CD4-positive, CD25-positive, alpha-beta regulatory T cell (primary cell): ENCODE data around the gene OSCP1. TPM values are rescaled to one million over a fixed set of nuclear protein-coding genes. Genes with fewer than 3 reads are reported as not detected.

Experiments
- ATAC-seq, 2 donors: fragments of 150-1000 bp; cut with Tn5 transposase; one replicate each; pipeline ENCODE4 v1.10.0; 2021; ENCODE audit warnings: low read depth in 2 of 2, moderate number of reproducible peaks in 2 of 2, moderate library complexity in 1 of 2
- DNase-seq, 3 donors: peaks; one replicate each; pipeline versions ENCODE4 v3.0.0 to v3.0.0-alpha.2; 2012 to 2022; ENCODE audit warnings: mixed read lengths in 1 of 3
- H3K27ac ChIP-seq: one replicate; pipeline ENCODE4 v1.7.0; 2013; ENCODE audit warnings: mild to moderate bottlenecking, low read length; ENCODE audit not compliant: insufficient read depth, poor library complexity, severe bottlenecking
- H3K27me3 ChIP-seq: one replicate; pipeline ENCODE4 v1.7.0; 2013; ENCODE audit warnings: low read length; ENCODE audit not compliant: control insufficient read depth, insufficient read depth
- H3K36me3 ChIP-seq: one replicate; pipeline ENCODE4 v1.7.0; 2013; ENCODE audit warnings: mild to moderate bottlenecking, low read length, moderate library complexity; ENCODE audit not compliant: control insufficient read depth, insufficient read depth
- H3K4me1 ChIP-seq: 2 replicates; pipeline ENCODE4 v1.7.0; 2013; ENCODE audit warnings: mild to moderate bottlenecking, low read length; ENCODE audit not compliant: insufficient read depth, control insufficient read depth, poor library complexity, severe bottlenecking
- H3K4me3 ChIP-seq: one replicate; pipeline ENCODE4 v1.7.0; 2013; ENCODE audit warnings: low read depth, mild to moderate bottlenecking, low read length, moderate library complexity
- H3K9me3 ChIP-seq, 2 experiments: 1 replicate in 1 of 2; 2 replicates in 1 of 2; pipeline ENCODE4 v1.7.0; 2013; ENCODE audit warnings: low read length in 2 of 2, mild to moderate bottlenecking in 1 of 2, moderate library complexity in 1 of 2; ENCODE audit not compliant: control insufficient read depth in 2 of 2
- H3K27ac Mint-ChIP-seq, 3 donors: one replicate each; pipeline ENCODE4 v1.8.0; 2020 to 2022; ENCODE audit warnings: mild to moderate bottlenecking in 3 of 3, mixed read lengths in 3 of 3, moderate library complexity in 2 of 3
- H3K27me3 Mint-ChIP-seq: one replicate; pipeline ENCODE4 v1.8.0; 2022; ENCODE audit warnings: mild to moderate bottlenecking, mixed read lengths
- H3K36me3 Mint-ChIP-seq: one replicate; pipeline ENCODE4 v1.8.0; 2020; ENCODE audit warnings: mixed read lengths
- H3K4me1 Mint-ChIP-seq, 4 donors: one replicate each; pipeline ENCODE4 v1.8.0; 2020 to 2022; ENCODE audit warnings: mixed read lengths in 4 of 4, mild to moderate bottlenecking in 1 of 4
- H3K4me3 Mint-ChIP-seq, 4 donors: one replicate each; pipeline ENCODE4 v1.8.0; 2020 to 2022; ENCODE audit warnings: mild to moderate bottlenecking in 4 of 4, mixed read lengths in 4 of 4, moderate library complexity in 3 of 4
- H3K9me3 Mint-ChIP-seq, 7 donors: one replicate each; pipeline ENCODE4 v1.8.0; 2020 to 2022; ENCODE audit warnings: mixed read lengths in 7 of 7, mild to moderate bottlenecking in 3 of 7, moderate library complexity in 2 of 7
- polyA plus RNA-seq, 4 donors: library from polyadenylated mRNA; unstranded; fragments of 300-500 nt; fragmentation: Illumina TruSeq; gene quantifications; one replicate each; pipeline ENCODE4 v1.2.3, GENCODE V29; 2021
- total RNA-seq: library from RNA; stranded (reverse); gene quantifications from one replicate; pipeline ENCODE4 v1.2.3, GENCODE V29; 2022

Gene OSCP1
- total and polyA plus RNA-seq, 5 donors from 2014 or later: 0.35 to 1.8 (median 0.73) TPM; not detected in 1

DNA sequence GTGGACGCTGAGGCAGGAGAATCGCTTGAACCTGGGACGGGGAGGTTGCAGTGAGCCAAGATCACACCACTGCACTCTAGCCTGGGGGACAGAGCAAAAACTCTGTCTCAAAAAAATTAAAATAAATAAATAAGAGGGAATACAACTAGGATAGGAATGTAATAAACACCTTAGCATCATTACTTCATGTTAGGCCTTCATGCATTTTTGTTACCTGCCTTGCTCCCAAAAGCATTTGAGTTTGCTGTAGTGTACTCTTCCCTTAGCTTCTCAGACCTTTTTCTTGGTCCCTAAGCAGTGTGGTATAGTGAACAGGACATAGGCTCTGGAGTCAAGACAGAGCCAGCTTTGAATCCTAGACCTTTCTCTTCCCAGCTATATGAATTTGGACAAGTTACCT, 2.8 kb upstream of the OSCP1 start:
- peaks cover 12 to 32% (median 19%) of the 10 kb centered on the region in 4 donors for H3K4me1 Mint-ChIP-seq
- H3K27me3 ChIP-seq: no peaks in the 10 kb centered on the region
- ATAC-seq (no peak), DNase-seq (no peak)
- H3K27ac ChIP-seq: no peak overlapping the region
- H3K9me3 Mint-ChIP-seq: no peaks in the 10 kb centered on the region
- H3K27ac Mint-ChIP-seq: no peak overlapping the region
- peaks cover 19% of the 10 kb centered on the region for H3K4me1 ChIP-seq
- no peak overlapping the region for H3K4me3 ChIP-seq
- no peaks in the 10 kb centered on the region for H3K9me3 ChIP-seq
- H3K4me3 Mint-ChIP-seq: peak overlapping the region in 1 of 4 donors; percentile 79
- peaks cover 22% of the 10 kb centered on the region for H3K36me3 Mint-ChIP-seq
- H3K27me3 Mint-ChIP-seq: peaks cover 4% of the 10 kb centered on the region
- H3K36me3 ChIP-seq: peaks cover 27% of the 10 kb centered on the region

DNA sequence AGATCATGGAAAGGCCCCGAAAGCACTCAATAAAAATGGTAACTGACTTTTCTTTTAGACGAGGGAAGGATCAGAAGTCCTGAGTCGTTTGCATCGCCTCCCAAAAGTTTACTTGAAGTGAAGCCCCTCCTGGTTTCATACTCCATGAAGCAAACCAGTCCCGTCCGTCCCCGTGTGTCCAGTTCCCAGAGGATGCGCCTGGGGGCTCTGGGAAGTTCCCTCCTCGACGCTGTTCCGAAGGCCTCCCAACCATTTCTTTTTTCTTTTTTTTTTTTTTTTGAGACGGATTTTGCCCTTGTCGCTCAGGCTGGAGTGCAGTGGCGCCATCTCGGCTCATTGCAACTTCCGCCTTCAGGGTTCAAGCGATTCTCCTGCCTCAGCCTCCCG, 661 bp upstream of the OSCP1 start:
- H3K27me3 ChIP-seq: no peaks in the 10 kb centered on the region
- H3K27ac ChIP-seq: peak overlapping the region; percentile 90
- Mint-ChIP-seq H3K4me3 (peak overlapping the region; percentile 91 to 95 (median 94)), H3K4me1 (peaks cover 9 to 20% (median 15%) of the 10 kb centered on the region in 4 donors), H3K27ac (peak overlapping the region; percentile 93 to 95 (median 95)), H3K36me3 (peaks cover 10% of the 10 kb centered on the region), H3K9me3 (no peaks in the 10 kb centered on the region), H3K27me3 (peaks cover 4% of the 10 kb centered on the region)
- no peaks in the 10 kb centered on the region for H3K9me3 ChIP-seq
- H3K4me1 ChIP-seq: peaks cover 12% of the 10 kb centered on the region
- peak overlapping the region; percentile 74 for H3K4me3 ChIP-seq
- ATAC-seq (no peak), DNase-seq (no peak)
- peaks cover 14% of the 10 kb centered on the region for H3K36me3 ChIP-seq

DNA sequence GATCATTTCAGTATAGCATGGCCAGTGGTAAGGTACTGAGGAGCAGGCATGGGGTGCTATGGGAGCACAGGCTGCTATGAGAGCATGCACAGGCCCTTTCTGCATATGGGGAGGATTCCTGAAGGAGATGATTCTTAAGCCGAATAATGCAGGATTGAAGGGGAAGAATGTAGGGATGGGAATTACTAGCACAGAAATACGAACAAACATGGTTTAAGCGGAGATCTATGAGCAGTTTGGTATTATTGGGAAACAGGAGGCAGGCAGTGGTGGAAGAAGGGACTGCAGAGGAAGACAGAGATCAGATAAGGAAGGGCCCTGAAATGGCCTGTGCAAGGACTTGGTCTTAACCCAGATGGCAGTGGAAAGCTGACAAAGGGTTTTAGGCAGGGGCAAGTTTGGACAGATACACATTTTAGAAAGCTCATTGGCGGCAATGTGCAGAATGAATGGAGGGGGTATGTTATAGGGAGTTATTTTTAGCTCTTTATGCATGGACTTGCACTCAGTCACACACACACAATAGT, 1.7 kb downstream of the OSCP1 start:
- Mint-ChIP-seq H3K36me3 (no peaks in the 10 kb centered on the region), H3K27ac (no peak overlapping the region), H3K9me3 (no peaks in the 10 kb centered on the region), H3K27me3 (peaks cover 4% of the 10 kb centered on the region), H3K4me1 (peaks cover 9 to 20% (median 15%) of the 10 kb centered on the region in 4 donors), H3K4me3 (peak overlapping the region; percentile 57 to 95 (median 90))
- Histone ChIP-seq H3K36me3 (no peaks in the 10 kb centered on the region), H3K27ac (no peak overlapping the region), H3K9me3 (no peaks in the 10 kb centered on the region), H3K4me3 (no peak overlapping the region), H3K4me1 (peaks cover 12% of the 10 kb centered on the region), H3K27me3 (no peaks in the 10 kb centered on the region)
- ATAC-seq (no peak), DNase-seq (no peak)

DNA sequence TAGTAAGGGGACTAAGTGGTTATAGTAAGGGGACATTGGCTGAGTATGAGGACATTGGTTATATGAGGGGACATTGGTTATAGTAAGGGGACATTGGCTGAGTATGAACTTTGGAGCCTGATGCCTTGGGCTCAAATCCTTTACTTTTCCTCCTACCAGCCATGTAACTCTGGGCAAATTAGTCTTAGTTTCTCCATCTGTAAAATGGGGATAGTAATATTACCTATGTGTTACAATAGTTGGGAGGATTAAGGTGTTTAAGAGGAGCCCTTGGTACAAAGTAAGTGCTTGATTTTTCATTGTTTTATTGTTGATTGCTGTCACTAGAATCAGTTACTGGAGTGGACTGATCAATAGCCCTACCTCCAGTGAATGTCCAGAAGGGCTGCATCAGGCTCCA, 2.8 kb downstream of the OSCP1 start:
- Histone ChIP-seq H3K4me3 (no peak overlapping the region), H3K4me1 (peaks cover 12% of the 10 kb centered on the region), H3K36me3 (no peaks in the 10 kb centered on the region), H3K27me3 (no peaks in the 10 kb centered on the region), H3K27ac (no peak overlapping the region), H3K9me3 (no peaks in the 10 kb centered on the region)
- no peaks in the 10 kb centered on the region for H3K36me3 Mint-ChIP-seq
- H3K27ac Mint-ChIP-seq: no peak overlapping the region
- DNase-seq: no peak
- ATAC-seq: no peak
- peaks cover 7 to 20% (median 14%) of the 10 kb centered on the region in 4 donors for H3K4me1 Mint-ChIP-seq
- no peak overlapping the region for H3K4me3 Mint-ChIP-seq
- peaks cover 4% of the 10 kb centered on the region for H3K27me3 Mint-ChIP-seq
- no peaks in the 10 kb centered on the region for H3K9me3 Mint-ChIP-seq

GRCh38 chr1:36446746-36447145, 3.5 kb downstream of the OSCP1 start:
- Mint-ChIP-seq H3K4me3 (no peak overlapping the region), H3K9me3 (no peaks in the 10 kb centered on the region), H3K27me3 (peaks cover 4% of the 10 kb centered on the region), H3K36me3 (no peaks in the 10 kb centered on the region), H3K27ac (no peak overlapping the region), H3K4me1 (peaks cover 5 to 20% (median 12%) of the 10 kb centered on the region in 4 donors)
- Histone ChIP-seq H3K27ac (no peak overlapping the region), H3K4me1 (peaks cover 12% of the 10 kb centered on the region), H3K4me3 (no peak overlapping the region), H3K9me3 (no peaks in the 10 kb centered on the region), H3K36me3 (no peaks in the 10 kb centered on the region), H3K27me3 (no peaks in the 10 kb centered on the region)
- DNase-seq: no peak
- ATAC-seq: no peak

GRCh38 chr1:36446271-36446670, 4.0 kb downstream of the OSCP1 start:
- no peak overlapping the region for H3K27ac ChIP-seq
- peaks cover 12% of the 10 kb centered on the region for H3K4me1 ChIP-seq
- no peak overlapping the region for H3K4me3 ChIP-seq
- DNase-seq: peak in 1 of 3 donors; percentile 37
- Mint-ChIP-seq H3K4me1 (peaks cover 2 to 15% (median 8%) of the 10 kb centered on the region in 4 donors), H3K4me3 (no peak overlapping the region), H3K27ac (no peak overlapping the region), H3K36me3 (no peaks in the 10 kb centered on the region), H3K9me3 (no peaks in the 10 kb centered on the region), H3K27me3 (peaks cover 4% of the 10 kb centered on the region)
- H3K36me3 ChIP-seq: no peaks in the 10 kb centered on the region
- no peaks in the 10 kb centered on the region for H3K9me3 ChIP-seq
- no peak for ATAC-seq
- H3K27me3 ChIP-seq: no peaks in the 10 kb centered on the region

- no peak for ATAC-seq
- no peaks in the 10 kb centered on the region for H3K27me3 ChIP-seq
Measured at GRCh38 chr1:36443297-36443696, 7.0 kb downstream of the OSCP1 start.

GRCh38 chr1:36442337-36442736, 7.9 kb downstream of the OSCP1 start:
- Mint-ChIP-seq H3K27me3 (no peaks in the 10 kb centered on the region), H3K27ac (no peak overlapping the region), H3K4me3 (no peak overlapping the region), H3K36me3 (no peaks in the 10 kb centered on the region), H3K9me3 (no peaks in the 10 kb centered on the region), H3K4me1 (peaks cover 0 to 2% (median 0%) of the 10 kb centered on the region in 4 donors)
- ATAC-seq (no peak), DNase-seq (no peak)
- Histone ChIP-seq H3K27me3 (no peaks in the 10 kb centered on the region), H3K36me3 (no peaks in the 10 kb centered on the region), H3K4me3 (no peak overlapping the region), H3K4me1 (no peaks in the 10 kb centered on the region), H3K9me3 (no peaks in the 10 kb centered on the region), H3K27ac (no peak overlapping the region)

More at GRCh38 chr1:36443297-36443696, 7.0 kb downstream of the OSCP1 start:
- no peaks in the 10 kb centered on the region for H3K36me3 ChIP-seq
- Mint-ChIP-seq H3K27me3 (no peaks in the 10 kb centered on the region), H3K36me3 (no peaks in the 10 kb centered on the region), H3K27ac (no peak overlapping the region), H3K4me1 (peaks cover 0 to 4% (median 1%) of the 10 kb centered on the region in 4 donors), H3K4me3 (no peak overlapping the region), H3K9me3 (no peaks in the 10 kb centered on the region)
- no peak for DNase-seq
- no peaks in the 10 kb centered on the region for H3K4me1 ChIP-seq
- no peak overlapping the region for H3K4me3 ChIP-seq
- H3K9me3 ChIP-seq: no peaks in the 10 kb centered on the region
- H3K27ac ChIP-seq: no peak overlapping the region
